ENCODE data around the gene SEL1L2. TPM values are rescaled to one million over a fixed set of nuclear protein-coding genes. Genes with fewer than 3 reads are reported as not detected.

Gene SEL1L2
- total and polyA plus RNA-seq, 7 donors, result 0.36 to 1.5 (median 0.80) TPM

- H3K27ac ChIP-seq, result no peak overlapping the region
- intact Hi-C loops (cut with DNase I), result no loop called here
- no peaks in the 10 kb centered on the region for H3K4me1 ChIP-seq
- DNase-seq (no peak), ATAC-seq (no peak)
- no peaks in the 10 kb centered on the region for H3K9me3 ChIP-seq
- H3K36me3 ChIP-seq (ENCODE audit: insufficient read depth in 1 of 2, low read depth in 1 of 2), result no peaks in the 10 kb centered on the region
- TF ChIP-seq, protein P1, sequence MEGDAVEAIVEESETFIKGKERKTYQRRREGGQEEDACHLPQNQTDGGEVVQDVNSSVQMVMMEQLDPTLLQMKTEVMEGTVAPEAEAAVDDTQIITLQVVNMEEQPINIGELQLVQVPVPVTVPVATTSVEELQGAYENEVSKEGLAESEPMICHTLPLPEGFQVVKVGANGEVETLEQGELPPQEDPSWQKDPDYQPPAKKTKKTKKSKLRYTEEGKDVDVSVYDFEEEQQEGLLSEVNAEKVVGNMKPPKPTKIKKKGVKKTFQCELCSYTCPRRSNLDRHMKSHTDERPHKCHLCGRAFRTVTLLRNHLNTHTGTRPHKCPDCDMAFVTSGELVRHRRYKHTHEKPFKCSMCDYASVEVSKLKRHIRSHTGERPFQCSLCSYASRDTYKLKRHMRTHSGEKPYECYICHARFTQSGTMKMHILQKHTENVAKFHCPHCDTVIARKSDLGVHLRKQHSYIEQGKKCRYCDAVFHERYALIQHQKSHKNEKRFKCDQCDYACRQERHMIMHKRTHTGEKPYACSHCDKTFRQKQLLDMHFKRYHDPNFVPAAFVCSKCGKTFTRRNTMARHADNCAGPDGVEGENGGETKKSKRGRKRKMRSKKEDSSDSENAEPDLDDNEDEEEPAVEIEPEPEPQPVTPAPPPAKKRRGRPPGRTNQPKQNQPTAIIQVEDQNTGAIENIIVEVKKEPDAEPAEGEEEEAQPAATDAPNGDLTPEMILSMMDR (IDR thresholded peaks at IDR 0.05), result no peak
- WGBS, 3 donors, result 86 to 94% (median 93%) methylated on average over 2 of the region's 2 CpGs
- no peak overlapping the region for H3K4me3 ChIP-seq
- no peaks in the 10 kb centered on the region for H3K27me3 ChIP-seq (ENCODE audit: insufficient read depth in 3 of 3, low read length in 2 of 3)
Observed at GRCh38 chr20:13878566-13878965, 111.8 kb downstream of the SEL1L2 start.

DNA sequence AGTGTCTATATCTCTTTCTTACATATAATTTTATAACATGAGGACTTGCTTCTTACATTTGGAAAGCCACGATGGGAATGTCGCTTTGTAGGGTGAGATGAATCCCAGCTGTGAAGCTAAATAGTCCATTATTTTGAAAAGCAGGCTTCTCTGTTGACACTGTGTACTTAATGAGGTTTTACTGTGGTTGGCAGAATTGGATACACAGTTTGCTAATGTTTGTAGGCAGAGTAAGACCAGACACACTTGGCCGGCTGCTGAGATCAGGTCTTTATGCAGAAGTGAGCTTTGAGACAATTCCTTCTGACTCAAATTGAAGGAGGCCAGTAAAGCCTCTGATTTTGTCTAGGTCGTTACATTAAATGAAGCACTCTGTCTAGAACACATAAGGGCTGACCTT, 112.6 kb downstream of the SEL1L2 start:
- Histone ChIP-seq H3K4me3 (no peak overlapping the region), H3K4me1 (no peaks in the 10 kb centered on the region), H3K27me3 (ENCODE audit: insufficient read depth in 3 of 3, low read length in 2 of 3) (no peaks in the 10 kb centered on the region), H3K36me3 (ENCODE audit: insufficient read depth in 1 of 2, low read depth in 1 of 2) (no peaks in the 10 kb centered on the region), H3K27ac (no peak overlapping the region), H3K9me3 (no peaks in the 10 kb centered on the region)
- DNase-seq (no peak), ATAC-seq (no peak)
- TF ChIP-seq, protein P1 (IDR thresholded peaks at IDR 0.05), result no peak
- intact Hi-C loops (cut with DNase I), result no loop called here
- WGBS, 3 donors, result 31 to 34% (median 33%) methylated on average over 4 of the region's 4 CpGs

- H3K27ac ChIP-seq, result no peak overlapping the region
Observed at GRCh38 chr20:13875265-13875811, 115.1 kb downstream of the SEL1L2 start.

GRCh38 chr20:13874394-13875157, 115.8 kb downstream of the SEL1L2 start:
- no peak overlapping the region for H3K27ac ChIP-seq
- TF ChIP-seq, protein P1 (IDR thresholded peaks at IDR 0.05), result no peak
- ATAC-seq (no peak), DNase-seq (no peak)
- H3K4me3 ChIP-seq, result no peak overlapping the region
- intact Hi-C loops (cut with DNase I), result no loop called here
- H3K4me1 ChIP-seq, result peaks cover 8% of the 10 kb centered on the region
- H3K27me3 ChIP-seq (ENCODE audit: insufficient read depth in 3 of 3, low read length in 2 of 3), result no peaks in the 10 kb centered on the region
- 67 to 72% (median 67%) methylated on average over 10 of the region's 10 CpGs for WGBS, 3 donors
- no peaks in the 10 kb centered on the region for H3K9me3 ChIP-seq
- no peaks in the 10 kb centered on the region for H3K36me3 ChIP-seq (ENCODE audit: insufficient read depth in 1 of 2, low read depth in 1 of 2)

More at GRCh38 chr20:13875265-13875811, 115.1 kb downstream of the SEL1L2 start:
- H3K9me3 ChIP-seq, result no peaks in the 10 kb centered on the region
- peaks cover under 1% of the 10 kb centered on the region for H3K4me1 ChIP-seq
- H3K36me3 ChIP-seq (ENCODE audit: insufficient read depth in 1 of 2, low read depth in 1 of 2), result no peaks in the 10 kb centered on the region
- TF ChIP-seq, protein P1 (IDR thresholded peaks at IDR 0.05), result no peak
- intact Hi-C loops (cut with DNase I), result no loop called here
- no peaks in the 10 kb centered on the region for H3K27me3 ChIP-seq (ENCODE audit: insufficient read depth in 3 of 3, low read length in 2 of 3)
- DNase-seq, result no peak
- WGBS, 3 donors, result 77 to 89% (median 85%) methylated on average over 3 of the region's 3 CpGs
- ATAC-seq, result no peak
- H3K4me3 ChIP-seq, result no peak overlapping the region

Measured in psoas muscle (tissue), 8 donors.